NOMO-1 (cell line): ENCODE data around the gene GHR.
"Not testable (repeated sequence)": the region's sequence is repeated elsewhere in the genome, so short reads cannot be mapped to it uniquely, and the experiment has no call there.

Experiments used
- DNase-seq, 2 experiments: peaks; one replicate each; lab custom pipeline; 2025; ENCODE audit not compliant: unreplicated experiment in 2 of 2; lab: John Stamatoyannopoulos, UW

The GHR gene

DNA sequence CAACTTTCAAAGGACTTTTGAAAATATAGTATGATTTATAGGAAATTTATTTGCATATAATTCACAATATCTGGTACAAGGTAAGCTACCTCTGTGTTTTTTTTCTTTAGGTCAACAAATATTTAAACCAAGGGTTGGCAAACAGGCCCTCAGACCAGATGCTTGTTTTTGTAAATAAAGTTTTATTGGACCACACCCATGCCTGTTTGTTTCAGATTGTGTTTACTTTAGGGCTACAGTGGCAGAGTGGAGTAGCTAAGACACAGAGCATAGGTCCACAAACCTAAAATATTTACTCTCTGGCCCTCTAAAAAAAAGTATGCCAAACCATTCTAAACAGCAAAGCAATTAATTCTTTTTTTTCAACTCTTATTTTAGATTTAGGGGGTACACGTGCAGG, 213.7 kb downstream of the GHR start:
- no peak for DNase-seq

DNA sequence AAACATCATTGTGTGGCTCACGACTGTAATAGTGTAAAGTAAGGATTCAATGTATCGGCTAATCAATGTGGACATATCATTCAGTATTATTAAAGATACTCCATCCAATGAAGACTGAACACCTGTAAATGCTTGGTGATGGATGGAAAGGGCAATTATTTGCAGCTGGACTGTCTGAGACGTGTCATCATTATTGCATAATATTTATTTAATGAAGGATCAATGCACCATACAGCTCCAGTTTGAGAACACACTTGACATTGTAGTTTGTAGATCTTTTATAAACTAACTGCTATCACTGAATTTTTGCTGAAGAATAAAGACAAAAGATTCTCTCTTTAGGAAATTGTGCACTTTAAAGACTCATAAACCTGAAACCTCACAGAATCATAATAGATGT, 215.7 kb downstream of the GHR start:
- no peak for DNase-seq

DNA sequence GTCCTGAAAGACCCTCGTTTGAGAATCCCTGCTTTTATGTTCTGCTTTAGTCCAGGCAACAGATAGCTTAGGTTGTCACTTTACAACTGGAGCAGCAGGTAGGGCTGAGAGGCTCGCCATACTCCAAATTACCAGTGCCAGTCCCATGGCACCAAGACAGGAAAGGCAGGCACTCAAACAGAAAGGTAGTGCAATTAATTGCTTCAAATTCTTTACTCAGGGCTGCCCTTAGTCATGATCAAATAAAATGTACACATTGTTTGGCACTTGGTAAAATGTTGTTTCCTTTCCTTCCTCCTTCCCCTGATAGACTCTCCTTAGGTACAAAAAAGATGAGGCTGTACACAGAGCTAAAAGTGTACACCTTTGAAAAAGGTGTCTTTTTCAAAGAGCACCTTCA, 217.6 kb downstream of the GHR start:
- no peak for DNase-seq

DNA sequence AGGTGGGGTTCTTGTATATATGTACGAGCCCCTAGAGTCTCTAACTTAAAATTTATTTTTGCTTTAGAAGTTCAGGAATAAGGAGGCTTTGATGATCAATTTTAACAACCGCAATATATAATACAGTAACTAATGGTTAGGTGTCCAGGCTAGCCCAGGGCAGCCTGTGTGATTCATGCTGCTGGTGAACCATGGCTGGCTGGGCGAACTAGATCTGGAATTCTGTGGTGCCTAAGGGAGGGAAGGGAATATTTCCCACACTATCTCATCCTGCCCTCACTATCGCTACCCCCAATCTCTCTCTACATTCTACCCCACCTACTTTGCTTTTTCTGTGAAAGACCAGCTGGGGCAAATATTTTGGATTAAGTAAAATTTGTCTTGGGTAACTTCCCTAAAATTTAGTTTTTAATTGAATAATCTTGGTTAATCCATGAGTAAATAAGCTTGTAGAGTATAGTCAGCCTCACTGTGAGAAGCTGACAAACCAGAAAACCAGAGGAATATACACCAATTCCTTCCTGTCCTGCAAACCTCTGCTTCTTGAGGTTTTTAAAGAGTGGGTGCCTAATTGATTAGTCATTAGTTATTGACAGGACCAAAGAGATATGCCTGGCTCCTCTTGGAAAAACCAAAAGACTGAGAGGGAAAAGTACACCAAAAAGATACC, 218.2 kb downstream of the GHR start:
- no peak for DNase-seq

- no peak for DNase-seq
Observed at GRCh38 chr5:42642006-42642405, 218.8 kb downstream of the GHR start.

DNA sequence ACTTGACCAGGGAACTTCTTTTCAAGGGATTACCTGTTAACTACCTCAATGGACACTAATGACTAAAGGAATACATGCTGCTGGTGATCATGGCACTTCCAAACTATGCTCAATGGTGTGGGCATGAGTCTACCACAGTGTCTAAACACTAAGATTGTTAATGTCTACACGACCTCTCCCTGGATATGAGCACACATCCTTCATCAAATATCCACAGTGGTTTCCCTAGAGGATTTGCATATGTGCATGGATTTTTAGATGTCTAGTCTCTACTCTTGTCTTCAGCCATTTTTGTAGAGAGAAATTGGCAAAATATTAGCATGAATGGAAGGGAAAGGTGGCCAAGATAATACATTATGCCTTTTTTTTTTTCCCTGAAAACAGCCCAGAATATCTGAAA, 220.1 kb downstream of the GHR start:
- DNase-seq: no peak

- DNase-seq: no peak
Observed at GRCh38 chr5:42645138-42645537, 221.9 kb downstream of the GHR start.

DNA sequence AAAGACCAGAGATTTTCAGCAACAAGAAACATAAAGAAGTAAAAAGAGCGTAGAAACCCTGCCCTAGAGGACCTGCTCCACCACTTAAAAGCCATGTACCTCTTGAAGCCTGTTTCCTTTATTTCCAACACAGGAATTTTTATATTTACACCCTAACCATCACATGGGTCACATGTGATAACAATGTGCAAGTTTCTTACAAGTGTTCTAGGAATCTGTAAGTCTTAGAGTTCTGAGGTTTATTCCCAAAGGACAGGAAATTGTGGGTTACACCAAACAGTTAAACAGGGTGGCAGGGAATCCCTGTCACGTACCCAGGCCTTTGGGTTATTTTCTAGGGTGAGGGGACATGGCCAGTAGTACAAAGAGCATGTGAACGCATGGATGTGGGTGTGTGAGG, 224.8 kb downstream of the GHR start:
- DNase-seq: no peak

DNA sequence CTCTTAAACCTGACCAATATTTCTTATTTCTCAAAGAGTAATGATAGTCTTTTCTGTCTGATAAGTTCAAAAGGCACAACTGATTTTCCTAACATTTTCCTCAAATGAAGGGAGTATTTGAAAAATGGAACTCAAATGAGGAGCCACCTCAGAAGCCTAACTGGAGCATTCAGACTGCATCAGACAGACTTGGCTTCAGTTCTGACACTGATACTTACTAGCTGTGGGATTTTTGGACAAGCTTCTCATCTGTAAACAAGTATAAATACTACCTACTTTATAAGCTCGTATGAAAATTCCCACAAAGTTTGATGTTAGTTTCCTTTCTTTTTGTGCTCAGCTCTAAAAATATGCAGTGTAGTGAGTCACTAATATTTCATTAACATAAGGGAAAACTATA, 225.7 kb downstream of the GHR start:
- no peak for DNase-seq

- no peak for DNase-seq
Observed at GRCh38 chr5:42650084-42650483, 226.8 kb downstream of the GHR start.

DNA sequence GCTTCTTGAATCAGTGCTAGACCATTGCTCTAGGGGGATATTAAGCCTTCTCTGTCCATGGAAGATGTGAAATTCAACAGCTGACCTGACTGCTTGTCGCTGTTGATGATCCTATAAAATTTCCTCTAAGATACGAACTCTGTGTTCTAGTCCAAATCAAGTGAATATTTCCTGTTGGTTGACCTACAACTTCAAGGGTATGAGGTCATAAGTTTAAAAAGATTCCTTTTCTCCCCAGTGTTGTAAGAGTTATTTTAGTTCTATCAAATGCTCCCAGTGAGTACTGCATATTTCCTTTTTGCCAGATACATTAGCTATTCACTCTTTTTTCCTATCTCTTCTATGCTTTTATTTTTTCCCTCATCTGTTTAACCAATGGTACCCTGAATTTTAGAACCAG, 230.5 kb downstream of the GHR start:
- no peak for DNase-seq

DNA sequence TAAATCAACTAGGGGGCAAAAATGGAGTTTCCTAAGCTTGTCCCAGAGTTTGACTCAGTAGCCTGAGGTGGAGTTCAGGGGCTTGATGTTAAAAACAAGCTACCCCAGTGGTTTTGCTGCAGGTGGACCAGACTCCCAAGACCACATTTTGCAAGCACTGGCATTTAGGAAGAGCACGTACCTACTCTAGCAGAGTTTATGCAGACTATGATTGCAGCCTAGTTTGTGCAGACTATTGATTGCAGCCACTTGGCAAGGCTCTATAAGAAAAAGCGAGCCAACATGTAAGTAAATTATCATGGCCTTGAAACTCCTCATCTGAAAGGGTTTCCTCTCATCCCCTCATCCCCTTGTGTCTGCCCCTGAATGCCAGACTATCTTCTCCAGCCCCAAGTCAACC, 231.4 kb downstream of the GHR start:
- DNase-seq: no peak

- DNase-seq: no peak
Observed at GRCh38 chr5:42655982-42656650, 232.9 kb downstream of the GHR start.

DNA sequence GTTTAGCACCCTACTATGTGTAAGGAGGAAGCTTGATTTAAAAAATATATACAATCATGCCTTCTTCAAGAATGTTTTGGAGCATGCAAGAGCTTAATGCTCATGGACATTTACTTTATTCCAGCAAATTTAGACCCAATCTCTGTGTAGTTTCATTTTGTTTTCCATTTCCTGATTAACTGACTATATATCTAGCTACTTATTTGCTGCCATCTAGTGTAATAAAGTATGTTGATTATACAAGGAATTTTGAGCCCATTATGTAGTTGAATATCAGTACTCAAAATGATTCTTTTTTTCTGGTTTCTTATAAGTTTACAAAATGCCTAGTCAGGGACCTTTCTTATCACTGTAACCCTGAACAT, 233.4 kb downstream of the GHR start:
- DNase-seq: peak in 1 of 2 experiments; percentile 74

DNA sequence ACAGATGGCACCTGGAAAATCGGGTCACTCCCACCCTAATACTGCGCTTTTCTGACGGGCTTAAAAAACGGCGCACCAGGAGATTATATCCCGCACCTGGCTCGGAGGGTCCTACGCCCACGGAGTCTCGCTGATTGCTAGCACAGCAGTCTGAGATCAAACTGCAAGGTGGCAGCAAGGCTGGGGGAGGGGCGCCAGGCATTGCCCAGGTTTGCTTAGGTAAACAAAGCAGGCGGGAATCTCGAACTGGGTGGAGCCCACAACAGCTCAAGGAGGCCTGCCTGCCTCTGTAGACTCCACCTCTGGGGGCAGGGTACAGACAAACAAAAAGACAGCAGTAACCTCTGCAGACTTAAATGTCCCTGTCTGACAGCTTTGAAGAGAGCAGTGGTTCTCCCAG, 236.6 kb downstream of the GHR start:
- DNase-seq: not testable (repeated sequence)

- DNase-seq: no peak
Observed at GRCh38 chr5:42665857-42666256, 242.6 kb downstream of the GHR start.

GRCh38 chr5:42666869-42667268, 243.6 kb downstream of the GHR start:
- no peak for DNase-seq

GRCh38 chr5:42668254-42668653, 245.0 kb downstream of the GHR start:
- peak; percentile 23 to 26 for DNase-seq

DNA sequence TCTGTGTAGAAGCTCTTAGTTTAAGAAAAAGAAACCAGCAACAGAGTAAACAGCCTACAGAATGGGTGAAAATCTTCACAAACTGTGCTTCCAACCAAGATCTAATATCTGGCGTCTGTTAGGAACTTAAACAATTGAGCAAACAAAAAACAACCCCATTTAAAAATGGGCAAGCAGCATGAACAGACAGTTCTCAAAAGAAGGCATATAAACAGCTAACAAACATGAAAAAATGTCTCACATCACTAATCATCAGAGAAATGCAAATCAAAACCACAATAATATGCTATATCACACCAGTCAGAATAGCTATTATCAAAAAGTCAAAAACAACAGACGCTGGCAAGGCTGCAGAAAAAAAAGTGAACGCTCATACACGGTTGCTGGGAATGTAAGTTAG, 249.7 kb downstream of the GHR start:
- no peak for DNase-seq

GRCh38 chr5:42675602-42676001, 252.4 kb downstream of the GHR start:
- DNase-seq: no peak

DNA sequence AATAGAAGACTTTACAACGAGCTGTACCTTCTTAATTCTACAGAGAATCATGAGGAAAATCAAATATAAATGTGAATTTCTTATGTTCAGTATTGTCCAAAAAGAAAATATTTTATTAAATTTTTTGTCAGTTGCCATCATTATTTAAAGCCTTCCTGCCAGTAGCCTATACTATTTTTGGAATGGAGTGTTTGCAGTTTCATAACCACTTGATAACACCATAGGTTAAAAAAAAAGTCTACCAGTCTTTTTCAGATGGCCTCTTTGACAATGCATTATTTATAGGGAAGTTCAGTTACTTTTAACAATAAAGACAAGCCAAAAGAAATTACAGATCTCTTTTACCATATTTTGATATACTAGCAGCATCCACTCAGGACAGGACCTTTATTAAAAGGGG, 253.1 kb downstream of the GHR start:
- peak; percentile 53 to 86 for DNase-seq

DNA sequence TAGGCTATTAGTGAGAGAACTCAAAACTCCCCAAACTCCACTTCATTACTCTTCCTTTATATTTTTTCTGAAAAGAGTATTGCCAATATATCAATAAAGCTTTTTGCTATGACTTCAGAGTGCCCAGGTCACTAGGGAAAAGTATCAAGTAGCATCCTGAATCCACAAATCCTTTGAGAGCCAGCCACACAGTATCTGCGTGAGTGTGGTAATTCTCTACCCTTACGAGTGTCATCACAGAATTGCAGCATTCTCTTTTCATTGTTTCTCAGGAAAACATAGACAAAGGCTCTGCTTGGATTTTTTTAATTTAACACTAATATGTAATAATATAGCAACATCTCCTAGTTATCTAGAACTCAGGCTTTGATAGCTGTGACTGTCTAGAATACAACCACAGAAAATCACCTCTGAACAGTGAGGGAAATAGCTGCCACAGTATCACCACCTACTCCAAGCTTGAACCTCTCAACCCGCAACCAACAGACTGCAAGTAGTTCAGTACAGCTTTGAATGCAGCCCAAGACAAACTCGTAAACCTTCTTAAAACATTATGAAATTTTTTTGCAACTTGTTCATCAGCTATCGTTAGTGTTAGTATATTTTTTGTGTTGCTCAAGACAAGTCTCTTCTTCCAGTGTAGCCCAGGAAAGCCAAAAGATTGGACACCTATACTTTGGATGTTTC, 254.1 kb downstream of the GHR start:
- DNase-seq: peak in 1 of 2 experiments; percentile 26
